NCI-H1092 (cell line): ENCODE results near the gene CACNB1.

Experiments
- DNase-seq: peaks from one replicate; lab custom pipeline; 2025; lab: John Stamatoyannopoulos, UW

Gene CACNB1

DNA sequence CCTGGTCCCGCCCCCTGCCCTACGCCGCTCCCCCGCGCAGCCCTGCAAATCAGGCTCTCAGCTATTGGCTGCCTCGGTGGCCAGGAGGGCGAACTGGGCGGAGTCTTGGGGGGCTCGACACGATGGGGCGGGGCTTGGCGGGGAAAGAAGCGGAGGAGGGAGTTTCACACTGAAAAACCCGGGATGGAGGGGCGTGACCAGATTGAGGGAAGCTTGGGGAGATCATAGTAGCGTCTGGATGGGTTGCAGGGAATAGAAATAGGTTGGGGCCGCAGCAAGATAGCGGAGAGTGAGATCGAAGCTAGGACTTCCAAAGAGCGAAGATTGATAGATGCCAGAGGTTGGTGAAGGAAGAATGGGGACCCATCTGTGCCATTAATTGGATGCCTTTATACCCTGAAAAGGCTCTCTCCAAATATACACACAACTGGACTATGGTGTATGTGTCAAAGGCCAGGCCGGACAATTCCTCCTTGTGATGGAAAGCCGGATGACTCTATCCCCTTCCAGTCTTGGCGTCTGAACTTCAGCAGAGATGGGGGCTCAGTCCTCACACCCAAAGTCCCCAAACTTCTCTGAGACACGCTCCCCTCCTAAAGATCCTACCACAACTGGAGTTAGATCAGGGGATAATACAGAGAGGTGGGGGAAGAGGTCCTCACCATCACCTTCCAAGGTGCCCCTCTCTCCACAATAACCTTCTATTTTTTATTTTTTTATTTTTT is 28.7 kb upstream of the CACNB1 start:
- peak; percentile 37 for DNase-seq

DNA sequence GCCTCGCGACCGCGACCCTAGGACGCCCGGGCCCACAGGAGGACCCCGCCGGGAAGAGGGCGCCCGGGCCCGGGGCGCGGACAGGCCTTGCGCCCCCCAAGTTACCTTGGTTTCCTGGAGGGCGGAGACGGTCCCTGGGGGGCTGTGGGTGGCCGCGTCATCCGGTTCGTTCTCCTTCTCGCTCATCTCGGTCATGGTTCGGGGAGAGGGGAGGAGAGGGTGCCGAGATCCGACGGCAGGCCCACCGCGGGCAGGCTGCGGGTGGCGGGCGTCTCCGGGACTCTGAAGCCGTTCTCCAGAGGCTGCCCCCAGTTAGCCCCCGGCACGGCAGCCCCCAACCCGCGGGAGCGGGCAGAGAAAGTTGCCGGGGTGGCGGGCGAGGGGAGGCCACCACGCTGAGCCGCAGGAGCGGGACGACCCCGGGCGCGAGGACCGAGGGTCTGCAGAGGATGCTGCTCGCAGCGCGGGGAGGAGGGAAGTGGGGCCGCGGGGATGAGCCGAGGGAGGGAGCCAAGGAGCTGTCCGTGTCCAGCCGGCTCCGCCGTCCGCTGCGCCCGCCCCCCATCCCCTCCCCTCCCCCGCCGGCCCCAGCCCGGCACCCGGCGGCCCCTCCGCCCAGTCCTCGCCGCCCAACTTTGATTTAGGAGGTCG is 28.0 kb upstream of the CACNB1 start, which contains the start of gene STAC2:
TSS of gene STAC2 (minus strand) at position 638 of the 651 bp plus-strand sequence. CDS start at position 195, 443 bp downstream.
- DNase-seq: no peak

- no peak for DNase-seq
Measured at GRCh38 chr17:39224778-39225307, 27.4 kb upstream of the CACNB1 start.

- no peak for DNase-seq
Measured at GRCh38 chr17:39223907-39224777, 26.7 kb upstream of the CACNB1 start.

DNA sequence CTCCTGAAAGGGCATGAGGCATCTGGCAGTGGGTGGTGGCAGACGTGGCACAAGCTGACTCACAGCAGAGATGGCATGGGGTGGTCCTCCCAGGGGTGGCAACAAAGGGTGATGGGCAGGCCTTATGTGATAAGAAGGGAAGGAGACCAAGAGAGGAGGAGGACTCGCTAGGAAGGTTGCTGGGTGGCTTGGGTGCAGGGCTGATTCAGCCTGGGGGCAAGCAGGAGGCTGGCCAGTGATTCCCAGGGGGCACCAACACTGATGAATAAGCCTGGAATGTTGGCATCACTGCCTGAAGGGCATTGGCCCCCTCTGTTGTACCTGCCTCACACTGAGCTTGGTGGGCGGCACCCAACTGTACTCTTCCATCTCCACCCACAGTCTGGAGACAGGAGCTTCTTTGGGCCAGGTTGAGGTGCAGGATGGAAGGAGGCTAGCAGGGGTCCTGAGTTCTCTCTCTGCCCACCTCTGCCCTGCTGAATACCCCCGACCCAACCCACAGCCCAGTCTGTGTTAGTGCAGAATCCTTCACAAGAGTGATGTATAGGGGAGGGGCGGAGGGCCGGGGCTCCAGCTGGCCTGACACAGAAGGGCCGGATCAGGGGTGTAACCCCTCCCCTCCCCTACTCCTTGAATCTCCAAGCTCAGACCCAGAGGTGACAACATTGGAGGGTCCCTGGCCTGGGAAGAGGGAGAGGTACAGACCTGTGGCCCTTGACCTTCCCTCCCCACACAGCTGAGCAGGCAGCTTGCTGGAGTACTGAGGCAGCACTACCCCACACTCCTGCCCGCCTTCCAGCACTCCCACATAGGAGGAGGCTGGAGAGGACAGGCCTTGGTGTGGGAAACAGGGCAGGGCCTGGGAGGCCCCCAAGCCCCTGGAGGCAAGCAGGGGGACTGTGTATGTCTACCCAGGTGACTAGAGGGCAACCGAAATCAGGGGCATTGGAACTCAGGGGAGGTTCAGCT is 25.7 kb upstream of the CACNB1 start:
- DNase-seq: no peak

- no peak for DNase-seq
Measured at GRCh38 chr17:39222151-39222550, 24.7 kb upstream of the CACNB1 start.

- no peak for DNase-seq
Measured at GRCh38 chr17:39221572-39221971, 24.1 kb upstream of the CACNB1 start.

DNA sequence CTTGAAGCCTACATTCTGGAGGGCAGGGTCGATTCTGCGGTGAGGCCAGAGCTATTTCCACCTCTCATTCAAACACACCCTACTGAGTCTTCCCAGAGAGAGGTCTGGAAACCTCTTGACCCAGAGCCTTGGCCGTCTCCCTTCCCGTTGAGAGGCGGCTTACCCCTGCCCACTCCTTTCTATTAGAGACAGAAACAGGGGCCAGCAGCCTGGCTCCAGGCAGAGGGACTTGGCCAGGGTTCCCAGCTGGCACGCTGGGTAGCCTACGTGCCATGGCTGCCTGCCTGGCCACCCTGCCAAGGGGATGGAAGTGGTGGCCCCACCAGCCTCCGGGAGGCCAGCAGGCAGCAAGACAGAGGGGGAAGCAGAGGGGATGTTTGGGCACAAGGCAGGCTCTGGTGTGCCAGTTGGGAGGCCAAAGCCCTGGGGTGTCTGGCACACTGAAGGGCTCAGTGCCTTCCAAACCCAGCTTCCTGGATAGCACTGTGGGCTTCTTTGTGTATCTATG is 22.2 kb upstream of the CACNB1 start:
- DNase-seq: no peak

DNA sequence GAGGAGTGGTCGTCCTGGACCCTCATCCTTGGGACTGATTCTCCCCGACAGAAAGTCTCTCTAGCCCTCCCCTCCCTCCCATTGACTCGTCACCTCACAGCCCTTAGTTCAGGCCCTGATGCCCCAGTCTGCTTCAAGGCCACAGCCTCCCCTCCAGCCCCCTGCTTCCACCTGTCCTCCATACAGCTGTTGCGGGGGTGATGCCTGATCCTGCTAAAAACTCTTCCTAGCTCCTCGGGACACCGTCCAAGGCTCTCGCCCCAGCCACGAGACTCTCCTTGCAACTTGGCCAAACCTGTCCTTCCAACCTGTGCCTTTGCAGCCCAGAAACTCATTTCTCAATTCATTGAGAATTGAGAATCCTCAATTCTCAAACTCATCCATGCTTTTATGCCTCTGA is 21.4 kb upstream of the CACNB1 start:
- no peak for DNase-seq

DNA sequence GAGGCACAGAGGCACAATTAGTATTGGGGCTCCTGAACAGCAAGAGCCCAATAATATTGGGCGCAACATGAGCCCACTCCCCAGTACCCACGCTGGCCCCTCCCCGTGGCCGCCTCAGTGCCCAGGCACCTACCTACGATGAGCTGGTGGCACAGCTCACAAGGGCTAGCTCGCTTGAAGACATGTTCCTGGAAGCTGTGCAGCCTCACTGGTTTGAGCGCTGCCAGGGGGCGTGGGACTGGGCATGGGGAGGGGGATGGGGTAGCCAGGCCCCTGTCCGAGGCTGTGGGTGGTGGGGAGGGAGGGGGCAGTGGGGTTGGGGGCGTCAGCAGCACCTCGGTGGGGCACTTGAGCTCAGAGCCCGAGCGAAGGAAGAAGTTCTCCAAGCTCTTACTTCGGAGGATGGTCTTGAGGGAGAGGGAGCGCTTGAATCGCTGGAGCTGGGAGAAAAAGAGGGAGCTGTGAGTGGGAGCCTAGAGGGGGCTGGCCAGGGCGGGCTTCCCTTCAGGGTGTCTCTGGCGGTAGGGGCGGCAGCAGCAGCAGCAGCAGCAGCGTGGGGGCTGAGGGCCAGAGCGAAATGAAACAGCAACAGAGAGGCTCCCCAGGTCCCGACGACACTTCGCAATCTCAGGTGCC is 20.4 kb upstream of the CACNB1 start:
- no peak for DNase-seq

DNA sequence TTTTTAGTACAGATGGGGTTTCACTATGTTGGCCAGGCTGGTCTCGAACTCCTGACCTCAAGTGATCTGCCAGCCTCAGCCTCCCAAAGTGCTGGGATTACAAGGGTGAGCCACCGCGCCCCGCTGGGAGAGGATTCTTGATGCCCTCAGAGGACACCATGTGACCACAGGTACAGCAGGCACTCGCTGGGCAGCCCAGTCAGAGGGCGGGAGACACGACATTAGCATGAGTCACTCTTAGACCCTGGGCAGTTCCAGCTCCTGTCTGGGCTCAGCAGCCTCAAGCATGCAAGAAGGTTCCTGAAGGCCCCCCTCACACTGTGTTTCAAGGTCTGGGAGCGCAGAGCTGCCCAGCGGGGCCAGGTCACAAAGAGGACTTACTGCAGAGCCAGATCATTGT is 16.4 kb upstream of the CACNB1 start:
- no peak for DNase-seq

GRCh38 chr17:39212841-39213480 is 15.5 kb upstream of the CACNB1 start:
- DNase-seq: no peak

- DNase-seq: no peak
Measured at GRCh38 chr17:39212195-39212810, 14.8 kb upstream of the CACNB1 start.

GRCh38 chr17:39210093-39210434 is 12.6 kb upstream of the CACNB1 start:
- no peak for DNase-seq

- no peak for DNase-seq
Measured at GRCh38 chr17:39209317-39210092, 12.0 kb upstream of the CACNB1 start.

DNA sequence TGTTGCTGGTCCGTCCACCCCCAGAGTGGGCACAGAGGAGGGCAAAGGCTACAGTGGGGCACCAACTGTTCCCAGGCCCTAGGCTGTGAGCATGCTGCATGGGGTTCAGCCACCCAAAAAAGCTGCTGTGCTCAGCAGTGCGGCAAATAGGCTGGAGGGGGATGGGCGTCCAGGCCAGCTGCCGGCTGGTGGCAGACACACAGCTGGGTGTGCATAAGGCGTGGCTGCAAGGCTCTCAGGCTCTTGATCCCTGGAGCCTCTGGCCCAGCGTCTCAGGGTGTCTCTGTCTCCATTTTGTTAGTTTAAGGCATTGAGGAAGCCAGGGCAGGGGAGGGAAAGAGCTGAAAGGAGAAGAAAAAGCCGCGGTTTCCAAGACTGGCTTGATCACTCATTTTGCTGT is 11.4 kb upstream of the CACNB1 start:
- DNase-seq: no peak

DNA sequence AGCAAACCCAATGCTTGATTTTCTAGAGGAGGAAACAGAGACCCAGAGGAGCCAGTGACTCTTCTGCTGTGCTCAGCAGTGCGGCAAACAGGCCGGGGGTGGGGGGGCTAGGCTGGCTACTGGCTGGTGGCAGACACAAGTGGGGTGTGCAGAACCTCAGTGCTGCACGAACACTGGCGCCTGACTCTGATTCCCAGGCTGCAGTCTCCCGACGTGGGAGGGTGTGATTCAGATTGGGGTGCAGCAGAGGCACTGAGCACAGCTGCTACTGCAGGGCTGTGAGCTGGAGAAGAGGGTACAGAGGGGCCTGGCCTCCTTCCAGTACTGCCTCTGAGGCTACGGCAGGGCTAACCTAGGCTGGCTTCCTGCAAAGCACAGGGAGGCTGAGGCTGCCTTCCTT is 10.7 kb upstream of the CACNB1 start:
- DNase-seq: no peak

DNA sequence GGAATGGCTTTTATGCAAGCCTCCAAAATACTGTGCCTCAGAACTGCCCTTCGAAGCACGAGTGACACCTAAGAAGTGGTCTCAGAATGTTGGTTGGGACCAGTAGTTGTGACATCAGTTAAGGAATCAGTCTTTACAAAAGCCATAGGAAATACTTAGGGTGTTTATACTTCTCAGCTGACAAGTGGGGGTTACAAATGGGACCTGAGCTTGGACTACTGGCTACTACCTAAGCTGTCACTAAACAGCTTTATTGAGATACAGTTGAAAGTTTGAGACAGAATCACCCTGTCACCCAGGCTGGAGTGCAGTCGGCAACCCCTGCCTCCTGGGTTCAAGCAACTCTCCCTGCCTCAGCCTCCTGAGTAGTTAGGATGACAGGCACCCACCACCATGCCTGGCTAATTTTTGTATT is 7.7 kb upstream of the CACNB1 start:
- no peak for DNase-seq

DNA sequence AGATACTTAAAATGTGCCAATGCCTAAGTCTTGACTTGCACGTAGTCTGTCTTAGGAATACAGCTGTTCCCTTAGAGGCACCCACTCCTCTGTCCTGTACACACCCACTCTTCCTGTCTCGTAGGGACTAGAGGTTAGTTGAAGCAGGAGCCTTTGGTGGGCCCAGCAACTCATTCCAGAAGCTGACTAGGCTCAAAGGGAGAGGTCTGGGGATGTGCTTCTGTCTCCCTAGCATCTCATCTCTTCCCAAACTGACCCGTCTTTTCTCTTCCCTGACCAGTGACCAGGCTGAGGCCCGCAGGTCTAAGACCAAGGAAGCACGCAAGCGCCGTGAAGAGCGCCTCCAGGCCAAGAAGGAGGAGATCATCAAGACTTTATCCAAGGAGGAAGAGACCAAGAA is 6.8 kb upstream of the CACNB1 start:
- DNase-seq: no peak
